Measurements from ENCODE around the gene OLIG2.

Gene OLIG2

GRCh38 chr21:33069243-33069642, 43.5 kb downstream of the OLIG2 start:
- no peak for DNase-seq

- DNase-seq, result no peak
Observed at GRCh38 chr21:33069645-33069993, 43.9 kb downstream of the OLIG2 start.

- DNase-seq, result peak; percentile 80
Observed at GRCh38 chr21:33069994-33070743, 44.4 kb downstream of the OLIG2 start, which contains the start of gene OLIG1. Gene OLIG1 (plus strand): TSS chr21:33070141. CDS start chr21:33070247, 106 bp downstream.

GRCh38 chr21:33070744-33070997, 44.9 kb downstream of the OLIG2 start:
- DNase-seq, result no peak

- peak; percentile 72 for DNase-seq
Observed at GRCh38 chr21:33070998-33071769, 45.4 kb downstream of the OLIG2 start.

GRCh38 chr21:33071770-33072306, 46.1 kb downstream of the OLIG2 start:
- DNase-seq, result peak; percentile 73

- DNase-seq, result no peak
Observed at GRCh38 chr21:33073636-33074035, 47.9 kb downstream of the OLIG2 start.

- DNase-seq, result peak; percentile 76
Observed at GRCh38 chr21:33075128-33075527, 49.4 kb downstream of the OLIG2 start.

GRCh38 chr21:33075596-33076195, 50.0 kb downstream of the OLIG2 start:
- DNase-seq, result peak; percentile 12

- no peak for DNase-seq
Observed at GRCh38 chr21:33076600-33077329, 51.0 kb downstream of the OLIG2 start.

All from eye (tissue), 1 donor.